Measurements from ENCODE around the gene KRTAP2-4.
"Not testable (repeated sequence)": the region's sequence is repeated elsewhere in the genome, so short reads cannot be mapped to it uniquely, and the experiment has no call there.

KRTAP2-4 gene

DNA sequence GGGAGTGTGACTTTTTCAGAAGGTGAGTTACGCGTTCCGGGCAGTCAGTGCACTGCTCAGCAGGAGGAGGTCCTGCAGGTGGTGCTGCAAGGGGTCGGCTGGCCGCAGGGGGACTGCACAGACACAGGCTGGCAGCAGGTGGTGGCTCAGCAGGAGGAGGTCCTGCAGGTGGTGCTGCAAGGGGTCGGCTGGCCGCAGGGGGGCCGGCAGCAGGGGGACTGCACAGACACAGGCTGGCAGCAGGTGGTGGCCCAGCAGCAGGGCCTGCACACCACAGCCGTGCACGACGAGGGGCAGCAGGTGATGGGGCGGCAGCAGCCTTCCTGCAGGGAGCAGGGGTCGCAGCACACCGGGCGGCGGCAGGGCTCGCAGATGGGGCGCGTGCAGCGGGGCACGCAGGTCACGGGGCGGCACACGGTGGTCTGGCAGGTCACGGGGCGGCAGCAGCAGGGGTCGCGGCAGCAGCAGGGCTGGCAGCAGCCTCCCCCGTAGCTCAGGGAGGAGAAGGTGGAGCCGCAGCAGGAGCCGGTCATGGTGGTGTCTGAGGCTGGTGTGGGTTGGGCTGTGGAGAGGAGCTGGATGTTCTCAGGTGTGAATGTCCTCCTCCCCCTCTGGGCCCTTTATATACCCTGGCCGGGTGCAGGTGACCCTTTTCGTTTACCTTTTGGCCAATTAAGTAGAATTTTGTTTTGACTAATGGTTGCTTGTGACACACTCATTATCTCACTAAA, 18.8 kb downstream of the KRTAP2-4 start, which contains the start of gene KRTAP2-1:
KRTAP2-1 (minus strand) TSS at position 582 of the 731 bp plus-strand sequence; CDS start at position 533, 49 bp downstream.
- not testable (repeated sequence) for H4K8ac ChIP-seq (ENCODE audit: low read length); H3K4me2 ChIP-seq (ENCODE audit: low read length, poor library complexity, severe bottlenecking); H3K4me3 ChIP-seq (ENCODE audit: insufficient read depth in 1 of 2, low read depth in 1 of 2, low read length in 2 of 2); H3K27me3 ChIP-seq (ENCODE audit: control insufficient read depth in 1 of 2, insufficient read depth in 1 of 2, low read length in 2 of 2); H2AFZ ChIP-seq (ENCODE audit: low read depth, low read length); H2BK5ac ChIP-seq (ENCODE audit: low read depth, low read length, poor library complexity, severe bottlenecking); H3K36me3 ChIP-seq (ENCODE audit: control insufficient read depth in 1 of 2, insufficient read depth in 2 of 2, low read depth in 1 of 2, low read length in 2 of 2); H3K9me3 ChIP-seq (ENCODE audit: control insufficient read depth, low read length); H3K4me1 ChIP-seq (ENCODE audit: control insufficient read depth, insufficient read depth, low read depth, low read length); H3K9ac ChIP-seq (ENCODE audit: low read length); H3K14ac ChIP-seq (ENCODE audit: low read length in 2 of 2); H3K18ac ChIP-seq (ENCODE audit: low read depth in 1 of 2, low read length in 2 of 2); H3K4ac ChIP-seq (ENCODE audit: low read depth in 1 of 2, low read length in 2 of 2); H2AK5ac ChIP-seq (ENCODE audit: low read length, severe bottlenecking); H3K23ac ChIP-seq (ENCODE audit: low read length in 2 of 2); H2BK120ac ChIP-seq (ENCODE audit: low read depth, low read length); H2BK15ac ChIP-seq (ENCODE audit: low read depth, poor library complexity, severe bottlenecking); DNase-seq; H3K79me1 ChIP-seq (replicated peaks; ENCODE audit: low read length, poor library complexity, severe bottlenecking); H2BK12ac ChIP-seq (ENCODE audit: low read length in 2 of 2); H4K91ac ChIP-seq (ENCODE audit: low read length)
- 93% methylated on average over 3 of the region's 33 CpGs for WGBS
- H3K27ac ChIP-seq (ENCODE audit: low read length, poor library complexity, severe bottlenecking): peak within 1 kb of the TSS; percentile 57

GRCh38 chr17:41042953-41043352, 22.7 kb downstream of the KRTAP2-4 start:
- no peak overlapping the region for H2BK15ac ChIP-seq (ENCODE audit: low read depth, poor library complexity, severe bottlenecking)
- peaks cover 9% of the 10 kb centered on the region for H3K4me1 ChIP-seq (ENCODE audit: control insufficient read depth, insufficient read depth, low read depth, low read length)
- no peak overlapping the region for H4K8ac ChIP-seq (ENCODE audit: low read length)
- H3K14ac ChIP-seq (ENCODE audit: low read length in 2 of 2): no peak overlapping the region
- no peak overlapping the region for H3K4me3 ChIP-seq (ENCODE audit: insufficient read depth in 1 of 2, low read depth in 1 of 2, low read length in 2 of 2)
- H3K27me3 ChIP-seq (ENCODE audit: control insufficient read depth in 1 of 2, insufficient read depth in 1 of 2, low read length in 2 of 2): no peaks in the 10 kb centered on the region
- DNase-seq: no peak
- no peak overlapping the region for H2BK5ac ChIP-seq (ENCODE audit: low read depth, low read length, poor library complexity, severe bottlenecking)
- no peak overlapping the region for H2AK5ac ChIP-seq (ENCODE audit: low read length, severe bottlenecking)
- H3K27ac ChIP-seq (ENCODE audit: low read length, poor library complexity, severe bottlenecking): no peak overlapping the region
- no peaks in the 10 kb centered on the region for H3K36me3 ChIP-seq (ENCODE audit: control insufficient read depth in 1 of 2, insufficient read depth in 2 of 2, low read depth in 1 of 2, low read length in 2 of 2)
- no peak overlapping the region for H2AFZ ChIP-seq (ENCODE audit: low read depth, low read length)
- no peak overlapping the region for H2BK120ac ChIP-seq (ENCODE audit: low read depth, low read length)
- H3K4ac ChIP-seq (ENCODE audit: low read depth in 1 of 2, low read length in 2 of 2): no peak overlapping the region
- no peak overlapping the region for H3K4me2 ChIP-seq (ENCODE audit: low read length, poor library complexity, severe bottlenecking)
- no peak overlapping the region for H2BK12ac ChIP-seq (ENCODE audit: low read length in 2 of 2)
- H3K9me3 ChIP-seq (ENCODE audit: control insufficient read depth, low read length): peaks cover 3% of the 10 kb centered on the region
- H3K23ac ChIP-seq (ENCODE audit: low read length in 2 of 2): no peak overlapping the region
- WGBS: no CpG with 5 or more reads among the region's 1 CpG
- H3K79me1 ChIP-seq (replicated peaks; ENCODE audit: low read length, poor library complexity, severe bottlenecking): no peaks in the 10 kb centered on the region
- H4K91ac ChIP-seq (ENCODE audit: low read length): no peak overlapping the region
- H3K18ac ChIP-seq (ENCODE audit: low read depth in 1 of 2, low read length in 2 of 2): no peak overlapping the region
- no peak overlapping the region for H3K9ac ChIP-seq (ENCODE audit: low read length)

DNA sequence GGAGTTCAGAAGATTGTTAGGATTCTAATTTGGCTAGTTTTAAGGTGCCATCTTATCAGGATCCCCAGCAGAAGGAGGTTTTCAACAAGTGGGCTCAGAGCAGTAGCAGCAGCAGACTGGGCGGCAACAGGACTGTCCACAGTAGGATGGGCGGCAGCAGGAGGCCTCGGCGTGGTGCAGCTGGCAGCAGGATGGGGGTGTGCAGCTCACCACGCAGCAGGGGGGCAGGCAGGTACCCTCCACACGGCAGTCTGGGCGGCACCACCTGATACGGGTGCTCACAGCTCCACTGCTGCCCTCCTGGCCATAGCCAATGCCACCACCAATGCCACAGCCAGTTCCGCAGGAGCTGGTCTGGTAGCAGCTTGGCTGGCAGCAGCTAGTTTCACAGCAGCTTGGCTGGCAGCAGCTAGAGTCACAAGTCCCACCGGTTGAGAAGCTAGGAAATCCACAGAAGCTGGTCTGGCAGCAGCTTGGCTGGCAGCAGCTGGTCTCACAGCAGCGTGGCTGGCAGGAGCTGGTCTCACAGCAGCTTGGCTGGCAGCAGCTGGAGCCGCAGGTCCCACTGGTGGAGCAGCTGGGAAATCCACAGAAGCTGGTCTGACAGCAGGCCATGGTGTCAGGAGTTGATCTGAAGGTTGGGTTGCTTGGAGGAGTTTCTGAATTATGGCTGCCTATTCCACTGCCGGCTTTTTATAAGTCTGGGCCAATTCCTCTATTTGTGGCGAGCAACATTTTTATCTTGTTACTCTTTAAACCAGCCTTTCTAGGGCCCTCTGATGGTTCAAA, 24.7 kb downstream of the KRTAP2-4 start, which contains the start of gene KRTAP1-1:
KRTAP1-1 (minus strand) TSS at position 668 of the 789 bp plus-strand sequence; CDS start at position 615, 53 bp downstream.
- not testable (repeated sequence) for H3K27ac ChIP-seq (ENCODE audit: low read length, poor library complexity, severe bottlenecking); H2BK15ac ChIP-seq (ENCODE audit: low read depth, poor library complexity, severe bottlenecking); H3K36me3 ChIP-seq (ENCODE audit: control insufficient read depth in 1 of 2, insufficient read depth in 2 of 2, low read depth in 1 of 2, low read length in 2 of 2); H3K9me3 ChIP-seq (ENCODE audit: control insufficient read depth, low read length); H2AK5ac ChIP-seq (ENCODE audit: low read length, severe bottlenecking); H3K9ac ChIP-seq (ENCODE audit: low read length); H3K27me3 ChIP-seq (ENCODE audit: control insufficient read depth in 1 of 2, insufficient read depth in 1 of 2, low read length in 2 of 2); H4K91ac ChIP-seq (ENCODE audit: low read length); H3K18ac ChIP-seq (ENCODE audit: low read depth in 1 of 2, low read length in 2 of 2); H3K4me2 ChIP-seq (ENCODE audit: low read length, poor library complexity, severe bottlenecking); H4K8ac ChIP-seq (ENCODE audit: low read length); DNase-seq; H2AFZ ChIP-seq (ENCODE audit: low read depth, low read length); H3K4me1 ChIP-seq (ENCODE audit: control insufficient read depth, insufficient read depth, low read depth, low read length); H3K4me3 ChIP-seq (ENCODE audit: insufficient read depth in 1 of 2, low read depth in 1 of 2, low read length in 2 of 2); H2BK120ac ChIP-seq (ENCODE audit: low read depth, low read length); H3K14ac ChIP-seq (ENCODE audit: low read length in 2 of 2); H3K79me1 ChIP-seq (replicated peaks; ENCODE audit: low read length, poor library complexity, severe bottlenecking); H3K23ac ChIP-seq (ENCODE audit: low read length in 2 of 2); H2BK5ac ChIP-seq (ENCODE audit: low read depth, low read length, poor library complexity, severe bottlenecking); H2BK12ac ChIP-seq (ENCODE audit: low read length in 2 of 2); H3K4ac ChIP-seq (ENCODE audit: low read depth in 1 of 2, low read length in 2 of 2)
- 88% methylated on average over 12 of the region's 14 CpGs for WGBS

DNA sequence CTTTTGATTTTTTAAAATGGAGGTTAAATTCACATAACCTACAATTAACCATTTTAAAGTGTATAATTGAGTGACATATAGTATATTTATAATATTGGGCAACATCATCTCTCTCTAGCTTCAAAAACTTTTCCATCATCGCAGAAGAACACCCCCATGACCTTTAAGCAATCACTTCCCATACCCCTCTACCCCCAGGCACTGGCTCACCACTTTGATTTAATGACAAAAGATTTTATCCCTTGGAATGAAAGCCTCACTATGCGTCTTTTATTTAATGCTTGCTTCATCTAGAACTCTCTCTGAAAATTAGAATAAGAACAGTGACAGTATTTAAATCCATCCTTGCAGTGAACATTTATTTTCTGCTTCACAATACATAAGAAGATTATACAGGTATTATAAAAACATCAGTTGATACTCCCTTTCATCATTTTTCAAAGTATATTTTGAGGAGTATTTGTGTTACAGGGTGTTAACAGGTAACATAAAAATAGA, 27.8 kb downstream of the KRTAP2-4 start:
- no peak overlapping the region for H2BK5ac ChIP-seq (ENCODE audit: low read depth, low read length, poor library complexity, severe bottlenecking)
- no peaks in the 10 kb centered on the region for H3K79me1 ChIP-seq (replicated peaks; ENCODE audit: low read length, poor library complexity, severe bottlenecking)
- no peak overlapping the region for H3K9ac ChIP-seq (ENCODE audit: low read length)
- peaks cover 7% of the 10 kb centered on the region for H3K4me1 ChIP-seq (ENCODE audit: control insufficient read depth, insufficient read depth, low read depth, low read length)
- H2AFZ ChIP-seq (ENCODE audit: low read depth, low read length): no peak overlapping the region
- H3K23ac ChIP-seq (ENCODE audit: low read length in 2 of 2): no peak overlapping the region
- peaks cover under 1% of the 10 kb centered on the region for H3K9me3 ChIP-seq (ENCODE audit: control insufficient read depth, low read length)
- no peak overlapping the region for H3K18ac ChIP-seq (ENCODE audit: low read depth in 1 of 2, low read length in 2 of 2)
- no peak overlapping the region for H3K4me3 ChIP-seq (ENCODE audit: insufficient read depth in 1 of 2, low read depth in 1 of 2, low read length in 2 of 2)
- H4K91ac ChIP-seq (ENCODE audit: low read length): no peak overlapping the region
- no peaks in the 10 kb centered on the region for H3K27me3 ChIP-seq (ENCODE audit: control insufficient read depth in 1 of 2, insufficient read depth in 1 of 2, low read length in 2 of 2)
- 56% methylated on average over 1 of the region's 2 CpGs for WGBS
- H3K4ac ChIP-seq (ENCODE audit: low read depth in 1 of 2, low read length in 2 of 2): no peak overlapping the region
- no peak overlapping the region for H2AK5ac ChIP-seq (ENCODE audit: low read length, severe bottlenecking)
- no peak overlapping the region for H3K14ac ChIP-seq (ENCODE audit: low read length in 2 of 2)
- no peak overlapping the region for H2BK15ac ChIP-seq (ENCODE audit: low read depth, poor library complexity, severe bottlenecking)
- H3K4me2 ChIP-seq (ENCODE audit: low read length, poor library complexity, severe bottlenecking): no peak overlapping the region
- no peak overlapping the region for H4K8ac ChIP-seq (ENCODE audit: low read length)
- H2BK12ac ChIP-seq (ENCODE audit: low read length in 2 of 2): no peak overlapping the region
- no peak for DNase-seq
- no peaks in the 10 kb centered on the region for H3K36me3 ChIP-seq (ENCODE audit: control insufficient read depth in 1 of 2, insufficient read depth in 2 of 2, low read depth in 1 of 2, low read length in 2 of 2)
- no peak overlapping the region for H3K27ac ChIP-seq (ENCODE audit: low read length, poor library complexity, severe bottlenecking)
- no peak overlapping the region for H2BK120ac ChIP-seq (ENCODE audit: low read depth, low read length)
